ENCODE data around the gene LELP1.
"Not testable (repeated sequence)": the region's sequence is repeated elsewhere in the genome, so short reads cannot be mapped to it uniquely, and the experiment has no call there.

Gene LELP1

DNA sequence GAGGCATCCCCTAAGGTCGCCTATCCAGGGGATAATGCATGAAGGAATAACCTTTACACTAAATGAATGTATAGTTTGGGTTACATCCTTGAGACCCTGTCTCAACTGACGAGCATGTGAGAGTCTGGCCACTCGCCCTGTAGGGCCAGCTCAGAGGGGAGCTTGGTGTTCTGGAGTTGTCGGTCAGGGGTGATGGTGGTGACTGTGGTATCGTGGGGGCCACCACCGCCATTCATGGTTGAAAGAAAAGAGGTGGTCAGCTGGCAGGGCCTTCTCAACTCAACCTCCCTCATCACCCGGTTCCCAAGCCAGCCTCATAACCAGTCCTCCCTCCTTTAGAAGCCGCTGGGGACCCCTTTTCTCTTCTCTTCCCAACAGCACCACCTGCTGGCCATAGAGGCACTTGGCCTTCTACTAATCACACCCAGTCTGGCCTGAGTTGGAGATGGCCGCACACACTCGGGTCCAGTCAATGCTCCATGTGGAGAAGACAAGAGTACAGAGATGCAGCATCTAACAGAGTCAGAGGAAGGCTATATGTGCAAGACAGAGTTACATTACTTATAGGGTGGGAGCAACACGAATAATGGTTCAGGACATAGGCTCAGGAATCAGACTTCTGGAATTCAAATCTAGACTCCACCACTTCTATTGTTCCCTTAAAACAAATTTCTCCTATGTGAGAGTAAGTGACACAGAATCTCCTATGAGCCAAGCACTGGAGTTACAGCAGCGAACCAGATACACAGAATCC lies 26.0 kb downstream of the LELP1 start:
- TF ChIP-seq, protein P1, sequence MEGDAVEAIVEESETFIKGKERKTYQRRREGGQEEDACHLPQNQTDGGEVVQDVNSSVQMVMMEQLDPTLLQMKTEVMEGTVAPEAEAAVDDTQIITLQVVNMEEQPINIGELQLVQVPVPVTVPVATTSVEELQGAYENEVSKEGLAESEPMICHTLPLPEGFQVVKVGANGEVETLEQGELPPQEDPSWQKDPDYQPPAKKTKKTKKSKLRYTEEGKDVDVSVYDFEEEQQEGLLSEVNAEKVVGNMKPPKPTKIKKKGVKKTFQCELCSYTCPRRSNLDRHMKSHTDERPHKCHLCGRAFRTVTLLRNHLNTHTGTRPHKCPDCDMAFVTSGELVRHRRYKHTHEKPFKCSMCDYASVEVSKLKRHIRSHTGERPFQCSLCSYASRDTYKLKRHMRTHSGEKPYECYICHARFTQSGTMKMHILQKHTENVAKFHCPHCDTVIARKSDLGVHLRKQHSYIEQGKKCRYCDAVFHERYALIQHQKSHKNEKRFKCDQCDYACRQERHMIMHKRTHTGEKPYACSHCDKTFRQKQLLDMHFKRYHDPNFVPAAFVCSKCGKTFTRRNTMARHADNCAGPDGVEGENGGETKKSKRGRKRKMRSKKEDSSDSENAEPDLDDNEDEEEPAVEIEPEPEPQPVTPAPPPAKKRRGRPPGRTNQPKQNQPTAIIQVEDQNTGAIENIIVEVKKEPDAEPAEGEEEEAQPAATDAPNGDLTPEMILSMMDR (IDR thresholded peaks at IDR 0.05) = peak; percentile 89
- H3K27ac ChIP-seq = not testable (repeated sequence)

DNA sequence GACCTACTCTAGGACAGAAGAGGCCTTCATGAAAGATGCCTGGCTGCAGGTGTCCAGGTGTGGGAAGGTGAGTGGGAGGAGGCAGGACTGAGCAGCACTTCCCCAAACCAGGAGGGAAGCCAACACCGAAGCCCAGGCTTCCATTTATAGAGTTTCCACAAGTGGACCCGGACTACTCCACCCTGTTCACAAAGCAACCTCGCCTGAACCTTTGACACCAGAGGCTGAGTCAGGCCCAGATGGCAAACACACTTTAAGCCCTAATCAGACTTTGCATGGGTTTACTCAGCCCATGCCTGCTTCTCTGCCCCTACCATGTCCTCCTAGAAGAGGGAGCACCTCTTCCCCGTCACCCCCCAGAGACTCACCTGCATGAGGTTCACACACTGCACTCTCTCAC lies 28.1 kb downstream of the LELP1 start:
- no peak overlapping the region for H3K27ac ChIP-seq
- TF ChIP-seq, protein P1 (IDR thresholded peaks at IDR 0.05) = no peak

DNA sequence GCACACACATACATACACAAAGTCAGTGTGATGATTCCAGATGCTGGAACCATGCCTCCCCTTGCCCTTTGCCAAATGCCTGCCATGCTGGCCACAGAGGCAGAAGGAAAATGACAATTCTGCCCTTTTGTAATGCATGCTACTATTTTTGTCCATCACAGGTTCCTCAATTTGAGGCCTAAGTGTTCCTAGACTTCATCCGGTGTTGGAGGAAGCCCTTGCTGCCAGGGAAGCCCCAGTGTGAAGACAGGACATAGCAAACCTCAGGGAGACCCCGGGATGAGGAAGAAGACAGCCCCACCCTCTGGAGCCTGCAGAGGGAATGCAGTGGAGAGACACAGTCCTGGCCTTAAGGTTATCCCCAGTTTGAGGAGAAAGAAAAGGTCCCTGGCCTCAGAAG lies 28.6 kb downstream of the LELP1 start:
- H3K27ac ChIP-seq = no peak overlapping the region

DNA sequence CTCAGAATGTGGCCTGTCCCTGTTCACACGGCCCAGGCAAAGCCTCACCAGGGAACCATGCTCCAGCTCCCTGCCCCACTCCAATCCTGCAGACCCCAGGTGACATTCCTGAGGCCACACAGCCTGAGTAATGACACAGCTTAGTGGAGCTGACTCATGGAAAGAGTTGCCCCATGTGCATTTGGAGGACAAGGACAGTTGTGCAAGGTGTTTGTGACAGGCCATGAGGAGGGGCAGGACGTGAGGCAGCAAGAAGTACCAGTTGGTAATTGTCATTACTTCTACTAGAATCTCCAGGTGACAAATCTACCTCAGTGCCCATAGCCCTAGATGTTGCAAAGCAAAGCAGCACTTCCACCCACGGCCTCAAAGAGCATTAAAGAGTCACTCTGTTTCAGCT lies 29.3 kb downstream of the LELP1 start:
- H3K27ac ChIP-seq = no peak overlapping the region
- TF ChIP-seq, protein P1 (IDR thresholded peaks at IDR 0.05) = no peak
- no peak for TF ChIP-seq ZFX (IDR thresholded peaks at IDR 0.05; ENCODE audit: borderline replicate concordance)

More for the DNA sequence above, 28.6 kb downstream of the LELP1 start:
- TF ChIP-seq, protein P1 (IDR thresholded peaks at IDR 0.05) = no peak
- no peak for TF ChIP-seq ZFX (IDR thresholded peaks at IDR 0.05; ENCODE audit: borderline replicate concordance)

DNA sequence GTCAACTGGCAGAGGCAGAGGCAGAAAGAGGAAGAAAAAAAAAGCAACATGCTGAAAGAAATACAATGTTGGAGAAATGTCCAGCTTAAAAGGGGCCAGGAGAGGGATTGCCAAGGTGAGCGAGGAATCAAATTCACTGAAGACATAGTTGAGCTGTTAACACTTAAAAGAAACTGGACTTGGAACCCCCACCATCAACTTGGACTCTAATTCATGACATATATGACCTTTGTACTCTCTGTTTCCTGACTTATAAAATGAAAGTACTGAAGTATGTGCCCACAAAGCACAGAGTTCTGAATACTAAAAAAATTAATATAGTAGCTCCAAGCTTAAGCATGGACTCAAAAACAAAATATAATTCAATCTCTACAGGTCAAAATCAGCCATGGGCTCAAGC lies 30.2 kb downstream of the LELP1 start:
- H3K27ac ChIP-seq = no peak overlapping the region

DNA sequence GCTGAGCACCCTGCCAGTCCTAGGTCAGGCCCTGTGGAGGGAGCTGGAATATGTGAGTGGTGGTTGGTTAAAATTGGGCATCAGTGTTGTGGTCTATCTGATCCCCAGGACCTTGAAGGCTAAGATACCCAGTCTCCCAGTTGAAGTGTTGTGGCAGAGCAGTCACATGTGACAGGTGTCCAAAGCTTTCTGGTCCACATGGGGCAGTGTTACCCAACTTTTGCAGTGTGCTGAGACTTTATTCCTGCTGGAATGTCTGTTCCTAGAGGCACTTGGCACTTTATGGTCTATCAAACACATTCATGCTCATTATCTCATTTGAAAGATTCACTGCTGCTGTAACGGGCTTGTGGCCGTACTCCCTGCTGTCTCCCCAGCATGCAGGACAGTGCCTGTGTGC lies 35.3 kb downstream of the LELP1 start:
- H3K27ac ChIP-seq = no peak overlapping the region
- TF ChIP-seq, protein P1 (IDR thresholded peaks at IDR 0.05) = 0 out of 2 replicates have a peak, but pooled peaks have one; percentile 6
- TF ChIP-seq ZFX (IDR thresholded peaks at IDR 0.05; ENCODE audit: borderline replicate concordance) = no peak

More for the DNA sequence above, 30.2 kb downstream of the LELP1 start:
- no peak for TF ChIP-seq ZFX (IDR thresholded peaks at IDR 0.05; ENCODE audit: borderline replicate concordance)
- TF ChIP-seq, protein P1 (IDR thresholded peaks at IDR 0.05) = no peak

DNA sequence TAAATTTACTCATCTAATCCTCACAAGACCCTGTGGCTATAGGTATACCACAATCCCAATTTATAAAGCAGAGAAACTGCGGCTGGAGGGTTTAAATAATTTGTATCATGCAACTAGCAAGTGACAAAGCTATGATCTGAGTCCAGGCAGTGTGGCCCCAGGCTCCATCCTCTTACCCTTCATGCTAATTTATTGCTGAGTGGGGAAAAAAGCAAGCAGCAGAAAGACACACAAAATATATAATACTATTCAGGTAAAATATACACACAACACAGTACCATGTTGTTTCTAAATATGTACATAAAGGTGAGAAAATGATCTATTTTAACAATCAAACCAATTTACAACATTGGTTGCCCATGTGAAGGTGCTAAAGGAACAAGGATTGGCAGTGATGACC lies 38.9 kb downstream of the LELP1 start:
- TF ChIP-seq, protein P1 (IDR thresholded peaks at IDR 0.05) = no peak
- no peak for TF ChIP-seq ZFX (IDR thresholded peaks at IDR 0.05; ENCODE audit: borderline replicate concordance)
- H3K27ac ChIP-seq = no peak overlapping the region

All from 22Rv1 (cell line).